GM18867 (cell line): ENCODE results near the gene ATG2A.
A peak's percentile ranks its signal among the peaks of the same experiment; 100 is the strongest.

Experiments used
- ATAC-seq: cut with Tn5 transposase; IDR thresholded peaks from one replicate; pipeline ENCODE4 v1.9.1; 2021; ENCODE audit warnings: mild to moderate bottlenecking, moderate library complexity; ENCODE audit not compliant: unreplicated experiment

ATG2A gene

DNA sequence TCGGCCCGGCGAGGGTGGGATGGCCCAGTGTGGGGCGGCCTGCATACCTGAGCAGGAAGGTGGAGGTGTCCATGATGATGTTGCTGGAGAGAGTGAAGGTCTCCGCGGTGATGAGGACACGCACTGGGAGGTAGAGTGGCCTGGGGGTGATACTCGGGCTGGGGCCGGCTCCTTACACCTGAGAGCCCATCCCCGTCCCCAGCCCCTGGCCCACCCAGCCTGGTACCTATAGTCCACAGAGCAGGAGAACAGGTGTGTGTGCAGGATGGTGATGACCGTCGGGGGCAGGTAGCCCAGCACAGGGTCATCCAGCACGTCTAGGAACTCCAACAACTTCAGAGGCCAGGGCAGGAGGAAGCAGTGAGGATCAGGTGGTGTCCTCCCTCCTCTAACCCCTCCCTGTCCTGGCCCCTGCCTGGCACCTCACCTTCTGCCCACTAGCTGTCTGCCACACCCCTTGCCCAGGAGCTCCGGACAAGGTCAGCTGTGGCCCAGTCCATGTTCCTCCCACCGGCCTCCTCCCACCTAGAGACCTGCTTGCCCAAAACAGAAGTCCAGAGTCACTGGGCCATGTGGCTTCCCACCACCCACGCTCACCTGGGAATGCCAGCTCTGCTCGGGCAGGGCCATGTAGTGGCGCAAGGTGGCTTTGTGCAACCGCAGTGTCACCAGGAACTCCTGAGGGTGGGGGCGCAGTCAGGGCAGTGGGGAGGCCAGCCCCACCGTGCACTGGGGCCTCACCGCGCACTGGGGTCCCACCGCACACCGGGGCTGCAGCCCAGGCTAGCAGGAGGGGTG, 11.3 kb downstream of the ATG2A start:
- ATAC-seq, result no peak

- no peak for ATAC-seq
These were observed 13.6 kb downstream of the ATG2A start for GRCh38 chr11:64903291-64903833.

DNA sequence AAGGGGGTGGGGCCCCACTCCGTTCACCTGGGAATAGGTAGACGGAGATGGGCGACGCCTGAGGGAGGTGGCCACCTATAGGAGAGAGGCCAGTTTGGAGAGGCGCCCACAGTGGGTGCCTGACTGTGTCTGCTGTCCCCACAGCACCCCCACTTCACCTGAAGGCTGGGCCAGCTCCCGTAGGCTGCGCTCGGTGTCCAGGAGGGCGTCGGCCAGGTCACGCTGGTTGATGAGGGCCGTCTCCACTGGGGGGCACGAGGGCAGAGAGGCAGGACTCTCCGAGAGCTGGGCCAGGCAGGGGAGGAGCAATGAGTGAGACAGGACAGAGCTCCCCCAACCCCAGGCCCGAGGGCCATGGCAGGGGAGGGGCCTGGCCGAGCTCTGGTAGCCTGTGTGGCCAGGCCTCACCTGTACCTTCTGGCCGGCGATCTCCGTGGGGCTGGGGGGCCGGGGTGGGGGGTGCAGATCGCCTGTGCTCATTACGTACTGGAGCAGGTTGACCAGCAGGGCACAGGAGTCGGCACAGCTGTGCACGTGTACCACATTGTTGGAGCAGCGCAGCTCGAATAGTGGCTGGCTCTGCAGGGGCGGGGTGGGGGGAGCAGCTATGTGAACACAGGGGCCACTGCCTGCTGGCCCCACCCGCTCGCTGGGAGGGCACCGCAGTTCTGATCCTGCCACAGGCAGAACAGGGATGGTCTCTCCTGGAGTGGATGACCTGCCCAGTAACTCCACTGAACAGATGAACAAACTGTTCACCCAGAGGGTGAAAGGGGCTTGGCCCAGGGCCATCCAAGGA, 14.7 kb downstream of the ATG2A start:
- no peak for ATAC-seq

DNA sequence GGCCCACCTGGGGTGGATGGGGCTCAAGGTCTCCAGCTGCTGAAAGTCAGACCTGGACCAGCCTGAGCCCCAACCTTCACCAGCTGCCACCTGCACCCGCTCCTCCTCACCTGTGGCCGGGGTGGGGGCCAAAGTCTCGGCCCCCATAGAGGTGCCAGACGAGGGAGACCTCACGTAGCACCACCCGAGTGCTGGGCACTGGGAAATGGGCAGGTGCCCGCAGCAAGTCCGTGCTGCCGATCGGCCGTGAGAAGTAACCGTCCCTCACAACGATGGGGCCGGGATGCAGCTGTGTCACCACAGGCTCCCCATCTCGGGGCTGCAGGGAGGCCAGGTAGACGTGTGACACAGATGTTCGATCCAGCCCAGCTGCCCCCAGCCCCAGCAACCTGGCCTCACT, 16.2 kb downstream of the ATG2A start:
- no peak for ATAC-seq

GRCh38 chr11:64900263-64900678, 16.7 kb downstream of the ATG2A start:
- ATAC-seq, result no peak

DNA sequence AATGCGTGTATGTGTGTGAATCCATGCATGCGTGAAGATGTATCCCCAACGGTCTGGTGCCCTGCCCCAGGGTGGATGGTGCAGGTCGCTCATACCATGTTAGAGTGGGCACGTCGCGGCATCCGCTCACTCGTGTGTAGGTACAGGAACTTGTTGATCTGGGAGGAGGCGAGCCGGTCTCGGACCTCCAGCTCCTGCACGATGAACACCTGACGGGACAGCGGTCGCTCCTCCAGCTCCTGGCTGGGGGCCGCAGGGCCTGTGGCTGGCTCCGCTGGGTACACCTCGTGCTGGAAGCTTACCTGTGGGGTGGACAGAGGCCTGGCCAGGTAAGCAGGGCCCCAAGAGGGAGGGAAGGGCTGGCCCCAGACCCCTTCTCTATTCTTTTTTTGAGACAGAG, 18.5 kb downstream of the ATG2A start:
- no peak for ATAC-seq

DNA sequence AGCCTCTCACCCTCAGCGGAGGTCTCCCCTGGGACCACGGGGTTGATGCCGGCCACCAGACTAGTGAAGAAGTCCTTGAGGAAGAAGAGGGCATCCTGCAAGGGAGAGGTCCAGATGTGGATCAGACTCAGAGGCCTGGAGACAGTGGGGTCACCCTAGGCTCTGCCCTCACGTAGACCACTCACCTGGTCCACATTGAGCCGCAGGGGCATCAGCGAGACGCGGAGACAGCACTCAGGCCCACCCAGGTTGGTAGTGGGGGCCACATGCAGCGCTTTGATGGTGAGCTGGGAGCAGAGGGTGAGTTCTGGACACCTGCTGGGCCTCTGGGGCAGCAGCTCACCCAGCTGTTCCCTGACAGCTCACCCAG, 18.9 kb downstream of the ATG2A start:
- no peak for ATAC-seq

- ATAC-seq, result no peak
These were observed 19.5 kb downstream of the ATG2A start for GRCh38 chr11:64897381-64898075.

DNA sequence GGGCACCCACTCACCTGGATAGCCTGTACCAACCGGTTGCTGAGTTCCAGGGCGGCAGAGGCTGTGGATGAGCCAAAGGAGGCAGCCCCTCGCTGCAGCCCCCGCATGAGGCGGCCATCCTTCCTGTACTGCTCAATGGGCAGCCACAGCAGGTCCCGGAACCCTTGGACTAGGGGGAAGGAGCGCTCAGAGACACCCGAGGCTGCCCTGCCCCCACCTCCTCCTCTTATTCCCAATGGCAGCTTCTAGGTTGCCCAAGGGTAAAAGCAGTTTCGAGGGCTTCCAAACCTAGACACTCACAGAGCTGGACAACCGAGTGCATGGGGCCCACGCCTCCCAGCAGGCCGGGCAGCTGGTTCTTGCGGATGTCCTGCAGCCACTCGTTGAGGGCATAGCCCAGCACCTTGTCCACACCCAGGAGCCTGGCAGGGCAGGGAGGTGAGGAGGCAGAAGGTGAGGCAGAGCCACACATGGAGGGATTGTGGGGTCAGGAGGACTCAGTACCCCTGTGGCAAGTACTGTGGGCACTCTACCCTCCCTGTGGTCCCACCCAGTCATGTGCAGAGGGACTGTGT, 20.5 kb downstream of the ATG2A start:
- ATAC-seq, result no peak

- ATAC-seq, result no peak
These were observed 22.1 kb downstream of the ATG2A start for GRCh38 chr11:64894812-64895452.

DNA sequence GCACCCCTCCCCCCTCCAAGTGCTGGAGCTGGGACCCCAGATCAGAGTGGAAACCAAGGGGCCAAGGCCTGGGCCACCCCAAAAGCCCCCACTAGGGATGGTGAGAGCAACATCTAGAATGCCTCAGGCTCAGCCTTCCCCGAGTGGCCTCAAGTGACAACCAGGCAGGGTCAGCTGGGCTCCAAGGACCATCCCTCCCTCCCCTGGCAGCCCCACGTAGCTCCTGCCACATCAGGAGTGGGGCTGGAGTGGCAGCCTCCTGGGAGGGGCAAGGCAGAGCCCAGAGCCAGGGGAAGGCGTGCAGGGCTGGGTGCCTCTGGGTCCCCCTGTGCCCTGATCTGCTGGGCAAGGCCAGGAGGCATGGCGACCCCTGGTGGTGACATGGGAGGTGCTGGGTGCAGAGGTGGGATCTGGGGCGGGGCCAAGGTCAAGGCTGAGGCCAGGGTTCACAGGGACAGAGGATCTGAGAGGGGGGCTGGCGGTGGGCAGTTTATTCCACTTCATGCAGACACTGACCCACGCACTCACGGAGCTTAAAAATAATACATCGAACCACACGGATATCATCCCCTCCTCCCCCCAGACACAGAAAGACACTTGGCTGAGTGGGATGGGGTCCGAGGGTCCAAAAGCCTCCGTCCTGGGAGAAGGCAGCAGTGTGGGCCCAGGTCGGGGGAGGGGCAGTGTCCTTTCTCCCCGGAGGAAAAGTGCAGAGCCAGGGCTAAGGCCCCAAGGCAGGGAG, 22.8 kb downstream of the ATG2A start:
- peak; percentile 65 for ATAC-seq

GRCh38 chr11:64893194-64894069, 23.6 kb downstream of the ATG2A start:
- no peak for ATAC-seq

DNA sequence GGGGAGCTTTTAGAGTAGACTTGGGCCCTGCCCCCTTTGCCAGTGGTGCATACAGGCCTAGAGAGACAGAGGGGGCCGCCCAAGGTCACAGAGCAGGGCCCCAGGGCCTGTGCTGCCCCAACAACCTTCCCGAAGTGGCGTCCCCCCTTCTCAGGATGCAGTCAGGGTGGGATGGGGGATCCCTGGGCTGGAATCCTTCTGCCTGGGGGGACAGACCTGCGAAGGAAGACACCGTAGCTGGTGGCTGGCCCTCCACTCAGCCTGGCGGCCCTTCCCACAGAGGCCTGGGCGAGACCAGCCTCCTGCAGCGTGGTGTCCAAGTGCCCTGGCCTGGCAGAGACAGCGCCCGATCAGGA, 24.2 kb downstream of the ATG2A start:
- no peak for ATAC-seq

DNA sequence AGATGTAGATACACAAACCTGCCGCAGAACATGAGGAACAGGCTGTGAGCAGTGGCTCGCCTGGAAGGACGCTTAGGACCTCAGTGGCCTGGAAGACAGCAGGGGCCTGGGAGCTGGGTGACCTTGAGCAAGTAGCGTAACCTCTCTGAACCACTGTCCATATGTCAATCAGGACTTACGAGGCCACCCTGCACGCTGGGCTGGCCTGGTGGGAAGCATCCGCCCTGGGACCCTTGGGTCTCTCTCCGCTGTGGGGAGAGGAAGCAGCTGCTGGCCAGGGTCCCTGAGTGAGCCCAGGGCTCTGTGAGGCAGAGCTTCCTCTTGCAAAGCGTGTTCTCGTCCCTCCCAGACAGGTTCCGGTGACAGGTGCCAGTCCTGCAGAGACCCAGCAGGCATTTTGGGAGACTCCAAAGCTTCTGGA, 24.6 kb downstream of the ATG2A start:
- ATAC-seq, result no peak

DNA sequence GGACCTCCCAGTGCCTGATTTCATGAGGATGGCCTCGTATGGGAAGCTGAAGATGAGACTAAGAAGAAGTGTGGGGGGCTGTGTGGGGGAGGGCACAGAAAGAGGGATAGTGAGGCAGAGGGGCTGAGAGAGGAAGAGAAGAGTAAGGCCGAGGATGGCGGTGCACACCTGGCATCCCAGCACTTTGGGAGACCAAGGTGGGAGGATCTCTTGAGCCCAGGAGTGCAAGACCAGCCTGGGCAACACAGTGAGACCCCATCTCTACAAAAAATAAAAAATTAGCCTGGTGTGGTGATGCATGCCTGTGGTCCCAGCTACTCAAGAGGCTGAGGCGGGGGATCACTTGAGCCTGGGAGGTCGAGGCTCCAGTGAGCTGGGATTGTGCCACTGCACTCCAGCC, 25.1 kb downstream of the ATG2A start:
- ATAC-seq, result no peak

- ATAC-seq, result no peak
These were observed 25.7 kb downstream of the ATG2A start for GRCh38 chr11:64891215-64891848.

DNA sequence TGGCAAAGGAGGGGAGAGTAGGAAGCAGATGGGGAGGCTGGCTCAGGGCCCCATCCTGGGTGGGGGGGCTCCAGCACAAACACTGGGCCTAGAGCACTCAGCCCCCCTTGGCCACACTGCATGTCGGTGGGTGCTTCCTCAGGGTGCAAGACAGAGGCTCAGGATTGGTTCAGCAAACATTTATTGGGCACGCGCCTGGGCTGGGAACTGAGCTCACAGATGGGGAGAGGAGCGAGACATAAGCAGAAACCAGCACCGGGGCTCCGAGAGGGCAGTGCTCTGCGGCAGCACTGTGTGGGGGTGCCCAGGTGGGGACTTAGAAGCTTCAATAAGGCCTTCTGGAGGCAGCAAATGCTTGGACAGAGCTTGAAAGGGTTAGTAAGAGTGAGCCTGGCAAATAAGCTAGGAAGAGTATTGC, 26.5 kb downstream of the ATG2A start:
- no peak for ATAC-seq

GRCh38 chr11:64888729-64889511, 28.1 kb downstream of the ATG2A start:
- no peak for ATAC-seq
